NCI-H187 treated with DMSO at 0.1 percent for 48 hours (cell line): ENCODE results near the gene ZRANB2.
A peak's percentile ranks its signal among the peaks of the same experiment; 100 is the strongest.

Experiments used
- DNase-seq: peaks from one replicate; lab custom pipeline; 2025; lab: John Stamatoyannopoulos, UW

ZRANB2 gene

DNA sequence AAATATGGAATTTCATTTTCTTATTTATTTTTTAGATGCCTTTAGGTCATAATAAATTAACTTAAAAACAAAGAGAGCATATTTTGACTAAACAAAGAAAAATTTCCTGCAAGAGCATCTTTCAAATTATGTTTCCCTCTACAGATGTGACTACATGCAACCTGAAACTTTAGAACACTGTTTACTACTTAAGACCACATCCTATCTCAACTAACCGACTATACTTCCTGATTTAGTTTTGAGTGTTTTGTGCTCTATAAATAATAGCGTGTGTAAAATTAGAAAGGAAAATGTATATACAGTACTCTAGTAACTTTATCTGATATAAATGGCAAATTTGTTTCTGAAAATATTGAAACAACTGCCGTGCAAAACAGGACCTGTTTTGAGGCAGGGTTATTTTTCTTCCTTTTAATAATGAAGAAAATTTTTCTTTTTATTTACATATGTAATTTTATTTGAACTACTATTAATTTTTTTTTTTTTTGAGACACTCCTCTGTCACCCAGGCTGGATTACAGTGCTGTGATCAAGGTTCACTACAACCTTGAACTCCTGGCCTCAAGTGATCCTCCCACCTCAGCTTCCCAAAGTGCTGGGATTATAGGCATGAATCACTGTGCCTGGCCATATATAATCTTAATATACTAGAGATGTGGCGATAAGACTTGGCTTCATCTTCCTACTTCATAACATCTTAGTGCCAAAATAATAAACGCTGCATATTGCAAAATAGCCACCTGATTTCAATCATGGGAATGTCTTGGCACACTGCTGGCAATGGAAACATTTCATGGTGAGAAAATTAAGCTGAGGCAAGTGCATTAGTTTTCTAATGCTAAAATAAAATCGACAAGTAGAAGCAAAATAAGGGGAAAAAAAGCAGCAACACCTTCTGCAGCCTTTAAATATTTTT is 12.3 kb downstream of the ZRANB2 start:
- DNase-seq, result no peak

DNA sequence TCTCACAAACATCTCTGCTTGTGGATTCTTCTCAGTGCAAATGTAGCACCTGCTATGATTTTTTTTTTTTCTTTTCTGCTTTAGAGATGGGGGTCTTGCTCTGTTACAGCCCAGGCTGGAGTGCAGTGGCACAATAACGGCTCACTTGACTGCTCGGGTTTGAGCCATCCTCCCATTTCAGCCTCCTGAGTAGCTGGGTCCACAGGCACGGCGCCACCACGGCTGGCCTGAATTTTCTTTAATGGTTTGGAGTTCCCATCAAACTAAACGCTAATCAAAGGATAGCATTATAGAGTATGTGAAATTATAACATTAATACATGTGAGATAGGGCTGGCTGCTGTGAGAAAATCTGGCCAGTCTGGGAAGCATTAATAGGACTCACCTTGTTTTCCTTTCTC is 26.0 kb downstream of the ZRANB2 start:
- no peak for DNase-seq

DNA sequence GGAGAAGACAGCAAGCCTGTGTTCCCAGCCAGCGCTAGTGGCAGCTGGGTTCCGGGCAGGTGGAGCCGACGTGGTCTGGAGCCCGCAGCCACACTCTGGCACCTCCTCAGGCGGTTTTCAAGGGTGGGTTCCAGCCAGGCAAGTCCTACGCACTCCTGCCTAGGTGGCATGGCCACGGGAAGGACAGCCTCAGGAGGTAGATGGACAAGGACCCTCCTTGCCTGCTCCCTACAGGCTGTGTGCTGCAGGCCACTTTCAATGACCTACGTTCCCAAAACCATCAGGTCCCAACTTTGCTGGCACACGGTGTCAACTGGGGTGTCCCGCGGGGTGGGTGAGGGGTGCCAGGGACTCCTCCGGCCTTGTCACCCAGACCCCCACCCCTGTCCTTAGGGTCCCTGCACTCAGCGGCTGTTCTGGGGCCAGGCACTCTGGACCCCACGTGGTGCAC is 26.5 kb downstream of the ZRANB2 start:
- no peak for DNase-seq

DNA sequence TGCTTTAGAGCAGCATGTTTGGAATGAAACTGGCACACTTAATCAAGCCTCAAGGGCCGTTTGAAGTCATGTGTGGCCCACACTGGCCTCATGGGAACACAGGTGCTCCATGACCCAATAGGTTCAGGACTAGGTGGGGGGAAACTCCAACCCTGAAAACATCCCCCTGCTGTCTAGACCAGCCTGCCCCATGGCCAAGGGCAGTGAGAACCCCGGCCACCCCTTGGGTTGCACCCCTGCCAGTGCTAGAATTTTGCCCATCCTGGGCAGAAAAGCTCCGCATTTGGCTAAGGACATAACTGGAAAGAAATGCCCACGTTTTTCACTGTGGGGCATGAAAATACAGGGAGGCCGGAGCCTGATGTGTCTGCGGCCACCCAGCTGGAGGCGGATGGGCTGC is 27.1 kb downstream of the ZRANB2 start:
- DNase-seq, result no peak

DNA sequence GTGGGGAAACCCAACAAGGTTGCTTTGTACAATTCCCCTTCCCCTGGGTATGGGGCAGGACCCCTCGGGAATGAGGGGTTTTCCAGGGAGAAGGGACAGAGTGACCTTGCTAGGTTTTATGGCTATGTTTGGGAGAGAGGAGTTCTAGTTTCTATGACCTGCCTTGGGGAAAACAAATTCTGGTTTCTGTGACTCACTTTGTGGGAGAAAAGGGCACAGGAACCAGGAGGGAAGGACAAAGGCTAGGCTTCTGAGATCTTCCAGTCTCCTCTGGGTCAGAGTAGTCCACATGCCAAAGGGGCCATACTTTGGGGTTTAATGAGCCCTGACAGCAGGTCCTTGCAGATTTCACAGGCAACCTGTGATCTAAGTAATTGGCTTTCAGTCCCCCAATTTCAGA is 27.7 kb downstream of the ZRANB2 start:
- no peak for DNase-seq

DNA sequence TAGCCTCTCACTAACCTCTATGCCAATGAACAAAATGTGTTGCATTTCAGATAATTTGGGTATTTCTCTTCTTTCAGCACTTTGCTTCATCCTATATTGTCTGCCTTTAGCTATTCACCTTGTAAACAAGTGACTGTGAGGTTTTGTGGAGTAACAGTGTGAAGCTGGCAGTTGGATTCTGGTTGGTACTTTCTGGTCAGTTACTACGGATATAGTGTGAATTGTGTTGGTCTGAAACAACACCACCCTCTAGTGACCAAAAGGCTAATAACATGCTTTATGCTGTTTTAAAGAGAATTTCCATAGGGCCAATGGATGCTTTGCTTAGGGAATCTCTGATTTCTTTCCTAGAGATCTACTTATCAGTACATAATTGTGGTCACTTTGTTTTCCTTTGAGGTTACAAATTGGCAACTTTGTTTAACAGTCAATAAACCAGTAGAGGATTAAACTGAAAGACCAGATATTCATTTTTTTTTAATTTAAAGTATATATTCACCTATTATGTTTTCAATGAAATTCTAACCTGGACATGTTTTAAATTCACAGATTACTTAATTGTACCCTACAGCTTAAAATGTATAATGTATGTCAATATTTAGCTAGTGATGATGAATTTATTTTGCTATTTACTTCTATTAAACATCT is 30.8 kb downstream of the ZRANB2 start:
- DNase-seq, result peak; percentile 14

DNA sequence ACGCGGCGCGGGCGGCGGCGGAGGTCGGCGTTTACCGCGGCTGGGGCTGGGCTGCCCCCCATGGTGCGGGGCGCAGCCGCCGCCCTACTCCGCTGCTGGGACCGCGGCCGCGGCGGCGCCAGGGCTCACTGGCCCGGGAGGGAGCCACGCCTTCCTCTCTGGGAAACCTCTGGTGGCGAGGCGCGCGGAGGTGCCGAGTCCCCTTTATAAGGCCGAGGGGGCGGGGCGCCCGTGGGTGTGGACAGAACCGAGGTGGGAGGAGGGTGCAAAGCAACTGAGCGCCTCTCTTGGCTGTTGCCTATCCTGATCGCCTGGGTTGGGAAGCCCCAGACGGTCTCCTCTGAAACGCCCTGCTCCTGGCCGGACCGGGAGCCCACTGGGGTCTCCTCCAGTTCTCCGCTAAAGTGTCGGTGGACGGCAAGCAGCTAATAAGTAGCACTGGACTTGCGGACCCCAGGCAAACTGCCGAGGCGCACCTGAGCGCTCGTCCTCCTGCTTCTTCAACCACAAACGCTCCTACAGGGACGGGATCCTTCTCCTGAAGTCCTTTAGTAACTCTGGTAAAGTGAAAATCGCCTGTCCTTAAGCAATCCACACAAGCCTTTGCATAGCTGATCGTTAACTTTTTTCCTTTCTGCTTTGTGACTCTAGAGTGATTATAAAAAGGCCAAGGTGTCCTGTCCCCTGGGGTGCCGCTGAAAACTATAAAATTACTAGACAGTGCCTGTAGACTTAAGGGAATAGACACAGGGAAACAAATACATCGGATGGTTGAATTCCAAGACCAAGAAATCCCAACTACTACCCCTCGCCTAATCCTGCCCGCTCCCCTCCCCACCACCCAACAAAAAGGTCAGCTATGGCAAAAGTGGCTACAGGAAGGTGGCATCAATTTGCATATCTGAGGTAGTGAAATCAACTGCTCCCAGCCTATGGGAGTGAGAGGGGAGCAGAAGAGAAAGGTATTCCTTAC is 32.9 kb downstream of the ZRANB2 start, which contains the start of gene PTGER3:
Gene PTGER3, minus strand, starts transcription at position 182 of the 973 bp plus-strand sequence. CDS start 239 bp downstream, outside the sequence.
- DNase-seq, result no peak

DNA sequence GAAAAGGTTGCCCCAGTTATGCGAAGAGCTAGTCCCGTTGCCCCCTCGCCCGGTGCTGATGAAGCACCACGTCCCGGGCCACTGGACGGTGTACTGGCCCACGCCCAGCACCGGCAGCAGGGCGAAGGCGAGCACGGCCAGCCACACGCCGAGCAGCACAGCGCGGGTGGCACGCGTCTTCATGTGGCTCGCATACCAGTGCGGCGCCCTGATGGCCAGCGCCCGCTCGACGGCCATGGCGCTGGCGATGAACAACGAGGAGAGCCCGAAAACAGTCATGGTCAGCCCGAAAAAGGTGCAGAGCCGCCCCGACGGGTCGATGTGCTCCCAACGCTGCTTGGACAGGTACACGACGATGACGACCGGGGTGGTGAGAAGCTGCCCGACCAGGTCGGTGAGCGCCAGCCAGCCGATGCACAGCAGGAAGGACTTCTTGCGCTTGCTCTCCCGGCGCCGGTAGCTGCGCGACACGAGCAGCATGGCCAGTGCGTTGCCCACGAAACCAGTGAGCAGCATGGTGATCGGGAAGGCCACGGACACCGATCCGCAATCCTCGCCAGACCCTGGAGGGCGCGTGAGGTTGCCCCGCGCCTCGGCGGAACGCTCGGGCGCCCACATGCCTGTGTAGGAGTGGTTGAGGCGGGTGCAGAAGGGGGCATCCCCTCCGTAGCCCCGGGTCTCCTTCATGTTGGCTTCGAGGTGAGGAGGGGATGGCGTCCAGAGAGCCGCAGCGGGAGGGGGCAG is 33.8 kb downstream of the ZRANB2 start:
- DNase-seq, result no peak

DNA sequence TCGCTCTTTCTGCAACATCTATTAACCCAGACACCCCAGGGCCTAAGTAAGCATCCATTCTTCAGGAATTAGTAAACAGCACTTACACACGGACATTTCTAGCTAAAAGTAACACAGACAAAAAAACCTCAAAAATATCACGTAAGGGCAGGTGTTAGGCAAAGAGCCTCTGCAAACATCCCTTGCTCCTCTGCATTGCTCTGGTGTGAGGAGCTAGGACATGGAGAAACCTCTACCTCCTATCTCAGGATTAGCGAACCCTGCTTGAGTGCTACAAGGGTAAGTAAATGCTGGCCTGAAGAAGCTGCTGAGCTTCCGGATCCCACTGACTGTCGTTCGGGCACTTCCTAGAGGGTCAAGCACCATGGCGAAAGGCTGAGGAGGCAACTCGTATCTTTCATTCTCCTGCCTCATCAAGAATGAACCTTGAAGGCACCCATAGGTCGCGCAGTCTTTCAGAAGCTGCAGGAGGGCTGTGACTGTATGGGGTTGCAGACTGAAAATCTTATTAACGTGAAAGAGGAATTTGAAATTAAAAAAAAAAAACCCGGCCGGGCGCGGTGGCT is 35.3 kb downstream of the ZRANB2 start:
- no peak for DNase-seq

DNA sequence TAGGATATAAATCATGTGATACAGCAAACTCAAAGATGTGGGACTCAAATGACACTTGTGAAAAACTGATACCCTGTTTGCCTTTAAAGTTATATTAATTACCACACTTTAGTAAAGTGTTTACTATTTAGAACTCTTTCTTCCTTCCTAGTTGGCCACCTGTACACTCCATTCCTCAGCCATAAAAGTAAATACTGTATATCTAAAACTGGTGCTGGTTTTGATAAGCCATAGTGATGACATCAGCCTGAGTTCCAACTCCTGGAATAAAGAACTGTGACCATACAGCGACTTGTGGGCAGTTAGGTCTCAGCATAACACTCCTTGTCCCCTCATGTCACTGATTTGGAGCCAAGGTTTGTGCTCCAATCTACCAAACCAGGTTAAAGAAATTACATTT is 36.0 kb downstream of the ZRANB2 start:
- no peak for DNase-seq

DNA sequence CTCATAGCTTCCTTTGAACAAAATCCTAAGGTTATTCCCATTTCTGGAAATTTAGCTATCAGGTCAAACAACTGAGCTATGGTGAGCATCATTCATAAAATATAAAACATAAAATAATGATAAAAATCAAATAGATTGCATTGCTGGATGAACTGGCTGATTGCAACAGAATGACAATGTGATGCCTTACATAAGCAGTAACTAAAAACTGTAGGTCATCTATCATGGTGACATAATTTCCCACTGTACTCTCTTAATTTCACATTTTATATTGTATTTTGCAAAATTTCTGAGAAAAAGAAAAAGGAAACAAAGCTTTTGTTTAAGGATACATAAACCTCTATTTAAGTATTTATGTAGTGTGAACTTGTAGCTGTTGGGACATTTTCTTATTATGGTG is 37.8 kb downstream of the ZRANB2 start:
- no peak for DNase-seq

DNA sequence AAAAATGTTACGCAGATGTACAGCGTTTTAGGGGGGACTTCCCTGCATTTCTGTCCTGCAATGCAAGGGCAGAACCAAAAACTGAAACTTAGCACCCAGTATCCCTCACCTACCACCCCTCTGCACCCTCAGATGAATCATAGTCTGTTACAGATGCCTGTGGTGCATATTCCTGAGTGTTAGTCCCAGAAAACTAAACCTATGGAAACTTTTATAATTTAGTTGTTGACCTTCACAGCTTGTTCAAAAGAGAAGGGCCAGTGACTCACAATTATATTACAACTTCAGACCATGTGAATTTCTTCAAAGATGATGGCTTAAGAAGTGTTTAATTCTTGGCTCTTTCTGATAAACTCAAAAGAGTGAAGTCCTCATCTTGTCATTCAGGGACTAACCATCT is 39.0 kb downstream of the ZRANB2 start:
- DNase-seq, result no peak

DNA sequence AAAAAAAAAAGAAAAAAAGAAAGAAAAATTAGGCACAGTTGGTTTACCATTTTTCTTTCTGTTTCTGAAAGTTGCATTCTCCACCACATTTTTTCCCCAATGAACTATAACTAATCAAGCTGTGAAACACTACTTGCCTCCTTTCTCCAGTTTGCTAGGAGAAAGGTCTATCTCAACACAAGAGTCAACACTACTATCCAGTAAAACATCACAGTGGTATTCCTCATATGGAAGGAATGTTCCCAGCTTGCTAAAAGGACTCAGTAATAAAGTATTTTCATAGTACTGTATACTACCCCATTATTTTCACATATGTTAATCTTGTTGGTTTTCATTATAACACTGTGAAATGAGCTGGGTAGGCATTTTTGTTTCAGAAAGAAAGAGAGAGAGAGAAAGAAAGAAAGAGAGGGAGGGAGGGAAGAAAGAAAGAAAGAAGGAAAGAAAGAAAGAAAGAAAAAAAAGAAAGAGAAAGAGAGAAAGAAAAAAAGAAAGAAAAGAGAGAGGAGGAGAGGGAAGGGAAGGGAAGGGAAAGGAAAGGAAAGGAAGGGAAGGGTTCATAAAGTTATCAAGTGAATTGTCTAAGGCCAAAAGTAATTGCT is 41.1 kb downstream of the ZRANB2 start:
- no peak for DNase-seq

DNA sequence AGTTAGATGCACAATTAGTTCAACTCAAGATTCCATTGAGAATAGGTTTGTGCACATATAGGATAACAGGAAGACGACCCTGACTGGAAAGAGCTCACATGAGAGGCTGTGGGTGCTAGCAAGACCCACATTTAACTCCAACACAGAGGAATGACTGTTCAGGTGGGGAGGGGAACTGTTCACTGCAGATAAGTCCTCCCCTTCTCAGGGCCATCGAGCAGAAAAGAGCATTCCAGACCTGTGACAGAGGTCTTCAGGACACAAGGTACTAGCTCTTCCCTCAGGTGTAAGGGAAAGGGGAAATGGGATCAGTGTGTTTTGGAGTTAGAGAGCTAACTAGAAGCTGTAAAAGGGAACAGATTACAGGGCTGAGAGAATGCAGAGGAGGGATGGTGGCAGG is 41.9 kb downstream of the ZRANB2 start:
- DNase-seq, result no peak

DNA sequence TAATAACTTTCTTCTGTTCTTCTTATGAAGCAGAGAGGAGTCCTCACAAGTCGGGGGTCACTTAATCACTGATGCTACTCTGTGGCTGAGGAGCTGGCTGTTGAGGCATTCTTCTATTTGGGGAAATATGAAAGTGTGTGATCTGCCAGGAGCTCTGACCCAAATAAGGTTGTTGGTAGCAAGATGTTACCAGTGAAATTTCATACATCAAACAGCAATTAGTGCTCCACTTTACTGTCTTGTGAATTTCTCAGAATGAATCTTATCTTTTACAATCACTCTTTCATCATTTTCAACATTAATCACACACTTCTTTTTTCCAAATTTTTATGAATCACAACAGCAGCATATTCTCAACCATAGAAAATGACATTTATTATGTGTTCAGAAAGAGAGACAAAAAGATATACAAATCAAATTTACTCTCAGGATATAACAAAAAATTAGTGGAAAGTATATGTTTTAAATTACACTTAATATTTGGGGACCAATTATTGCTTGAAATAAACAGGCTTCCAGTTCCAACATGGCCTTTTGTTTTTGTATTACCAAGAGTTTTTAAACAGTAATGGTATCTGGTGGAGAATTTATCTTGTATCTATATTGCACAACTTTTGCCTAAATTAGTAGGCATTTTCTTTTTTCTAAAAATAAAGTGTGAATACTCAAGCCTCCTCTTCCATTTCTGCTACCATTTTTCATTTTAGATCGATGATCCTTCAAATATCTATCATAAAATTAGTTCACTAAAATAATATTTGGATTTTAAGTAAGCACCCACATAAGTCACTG is 42.8 kb downstream of the ZRANB2 start:
- DNase-seq, result no peak

DNA sequence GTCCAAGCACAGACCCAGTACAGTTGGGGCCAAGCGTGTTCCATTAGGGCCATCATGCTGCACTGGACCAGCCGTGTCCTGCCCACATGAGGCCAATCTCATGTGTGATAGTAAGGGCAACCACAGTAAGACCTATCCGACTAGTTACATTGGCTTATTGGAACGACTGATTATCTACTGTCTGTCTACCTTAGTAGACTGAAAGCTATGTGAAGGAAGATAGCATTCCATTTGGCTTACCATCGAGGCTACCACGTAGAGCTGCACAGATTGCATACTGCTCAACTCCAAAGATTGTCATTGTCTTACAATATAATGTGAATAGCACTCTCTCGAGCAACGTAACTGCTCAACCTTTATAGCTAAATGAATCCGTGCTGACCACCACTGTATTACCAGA is 43.8 kb downstream of the ZRANB2 start:
- DNase-seq, result no peak

DNA sequence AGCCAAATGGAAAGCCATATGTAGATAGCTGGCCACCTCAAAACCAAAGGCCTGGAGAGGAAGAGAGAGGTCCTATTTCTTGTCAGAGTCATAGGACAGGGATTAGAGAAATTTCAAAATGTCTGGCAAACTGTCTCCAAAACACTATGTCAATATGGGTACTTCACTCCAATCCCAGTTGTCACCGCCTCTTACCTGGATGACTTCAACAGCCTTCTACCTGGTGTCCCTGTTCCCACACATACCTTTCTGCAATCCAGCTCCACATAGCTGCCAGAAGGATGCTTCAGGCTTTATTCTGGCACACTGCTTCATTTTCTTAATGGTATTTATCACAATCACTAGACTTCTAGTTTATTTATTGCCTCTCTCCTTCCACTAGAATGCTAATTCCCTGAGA is 47.7 kb downstream of the ZRANB2 start:
- no peak for DNase-seq

DNA sequence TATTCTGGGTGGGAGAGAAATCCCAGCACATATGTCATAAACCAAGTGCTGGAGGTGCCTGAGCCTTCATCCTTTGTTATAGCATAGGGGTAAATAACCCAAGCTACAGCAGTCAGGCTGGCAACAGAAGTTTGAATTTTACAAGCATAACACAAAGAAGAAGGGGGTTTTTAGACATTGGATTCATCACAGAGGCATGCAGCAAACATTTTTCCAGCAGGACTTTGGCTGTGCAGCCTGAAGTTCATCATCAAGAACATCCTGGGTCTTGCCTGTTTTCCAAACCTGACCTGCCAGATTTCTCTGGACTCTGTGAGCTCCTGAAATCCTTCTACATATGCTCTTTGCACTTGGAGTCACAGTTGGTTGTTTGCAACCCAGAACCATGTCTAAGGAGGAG is 49.4 kb downstream of the ZRANB2 start:
- DNase-seq, result no peak

DNA sequence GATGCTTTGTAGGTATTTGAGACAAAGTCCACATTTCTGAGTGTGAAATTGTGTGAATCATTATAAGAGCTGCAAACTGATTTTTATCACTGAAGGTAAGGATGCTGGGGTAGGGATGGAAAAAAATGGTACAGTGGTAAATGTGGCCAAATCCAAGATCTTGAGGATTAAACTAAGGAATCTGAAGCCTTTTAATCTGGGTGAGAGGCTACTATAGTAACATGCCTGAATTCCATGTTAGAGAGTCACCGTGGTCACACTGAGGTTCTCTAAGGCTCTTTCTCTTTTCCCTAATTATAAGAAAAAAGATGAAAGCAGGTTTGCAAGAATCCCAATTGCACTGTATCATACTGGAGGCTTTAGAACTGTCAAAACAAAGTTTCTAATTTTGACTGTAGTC is 50.8 kb downstream of the ZRANB2 start:
- no peak for DNase-seq

DNA sequence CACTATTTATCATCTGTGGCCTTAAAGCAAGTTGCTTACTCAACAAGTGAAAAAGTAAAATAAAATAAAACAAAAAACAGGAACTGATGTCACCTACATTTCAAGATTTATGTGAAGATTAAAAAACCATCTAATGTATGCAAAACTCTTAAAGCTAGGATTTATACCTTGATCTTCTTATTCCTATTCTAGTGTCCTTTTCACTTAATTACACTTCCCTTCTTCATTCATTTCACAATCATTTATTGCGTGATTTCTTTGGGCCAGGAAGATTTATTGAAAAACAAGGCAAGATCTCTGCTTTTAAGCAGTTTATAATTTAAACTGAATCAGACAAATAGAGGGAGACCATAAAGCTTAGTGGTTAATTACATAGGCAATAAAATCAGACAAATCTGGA is 51.9 kb downstream of the ZRANB2 start:
- DNase-seq, result no peak
